ENCODE data around the gene KIF23.

KIF23 gene

DNA sequence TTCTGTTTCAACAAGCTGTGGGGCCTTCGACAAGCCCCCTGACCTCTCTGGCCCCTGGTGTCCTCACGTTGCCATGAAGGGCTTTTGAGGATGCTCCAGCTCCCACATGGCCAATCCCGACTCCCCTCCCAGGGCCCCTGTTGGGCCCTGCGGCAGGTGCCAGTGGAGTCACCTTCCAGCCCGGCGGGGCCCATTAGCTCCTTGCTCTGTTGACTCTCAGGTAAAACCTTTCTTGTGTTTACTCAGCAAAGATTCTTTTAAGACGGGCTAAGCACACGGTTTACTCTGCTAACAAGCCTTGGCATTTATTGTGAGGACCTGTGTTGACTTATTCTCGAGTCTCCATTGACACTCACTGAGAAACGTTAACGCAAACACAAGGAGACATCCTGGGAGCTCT lies 53.5 kb downstream of the KIF23 start:
- peak overlapping the region; percentile 55 for H3K9ac ChIP-seq
- H4K20me1 ChIP-seq (ENCODE audit: insufficient read depth), result no peaks in the 10 kb centered on the region
- peak overlapping the region; percentile 22; the same call in 1 of the 2 replicates for H2AFZ ChIP-seq (ENCODE audit: low read depth)
- no peak for TF ChIP-seq CTCF (conservative IDR thresholded peaks at IDR 0.05; ENCODE audit: low read depth, low read length)
- peak overlapping the region; percentile 60 for H3K4me2 ChIP-seq
- H3K27ac ChIP-seq, result peak overlapping the region; percentile 90
- H3K36me3 ChIP-seq (ENCODE audit: insufficient read depth), result no peaks in the 10 kb centered on the region
- peaks cover 43% of the 10 kb centered on the region for H3K4me1 ChIP-seq (ENCODE audit: low read depth, poor library complexity, severe bottlenecking)
- no peaks in the 10 kb centered on the region for H3K27me3 ChIP-seq (ENCODE audit: insufficient read depth, low read depth)
- no peaks in the 10 kb centered on the region for H3K79me2 ChIP-seq (ENCODE audit: insufficient read depth, low read depth)
- H3K4me3 ChIP-seq (IDR thresholded peaks at IDR 0.05; ENCODE audit: insufficient read depth, low read depth, low read length), result no peak overlapping the region

DNA sequence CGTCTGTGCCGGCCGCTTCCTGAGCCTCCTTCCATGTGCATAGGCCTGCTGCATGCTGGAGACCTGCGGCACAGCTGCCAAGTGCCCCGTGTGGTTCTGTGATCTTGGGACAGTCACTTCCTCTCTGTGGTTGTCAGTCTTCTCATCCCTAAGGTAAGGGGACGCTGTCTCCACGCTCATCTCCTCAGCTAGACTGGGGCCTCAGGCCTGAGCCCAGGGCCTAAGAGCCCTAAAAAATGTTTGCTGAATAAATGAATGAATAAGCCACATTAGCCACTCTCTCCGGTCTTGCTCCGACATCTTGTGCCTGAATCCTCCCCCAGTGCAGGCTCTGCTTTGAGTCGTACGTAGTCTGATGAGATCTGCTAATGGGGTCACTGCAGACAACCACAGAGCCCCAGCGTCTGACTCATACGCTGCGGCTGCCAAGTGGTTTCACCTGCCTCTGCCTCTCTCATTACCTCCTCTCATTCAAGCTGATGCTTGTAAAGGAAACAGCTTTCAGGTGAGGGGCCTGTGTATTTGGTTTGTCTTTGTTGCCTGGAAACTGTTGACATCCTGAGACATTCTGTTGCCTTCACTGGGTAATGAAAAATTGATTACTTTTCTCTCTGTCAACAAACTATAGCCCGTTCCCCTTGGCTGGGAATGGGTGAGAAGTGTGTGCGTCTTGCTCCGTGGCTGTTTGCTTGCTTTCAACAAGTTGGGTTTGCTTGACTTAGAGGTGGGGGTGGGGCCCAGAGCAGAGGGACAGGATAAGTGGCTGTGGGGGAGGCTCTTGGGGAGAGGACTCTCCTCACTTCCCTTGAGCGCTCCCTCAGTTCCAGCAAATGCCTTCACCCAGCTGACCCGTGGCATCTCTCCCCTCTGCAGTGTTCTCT lies 54.3 kb downstream of the KIF23 start:
- H2AFZ ChIP-seq (ENCODE audit: low read depth), result peak overlapping the region; percentile 22; the same call in 1 of the 2 replicates
- H3K27me3 ChIP-seq (ENCODE audit: insufficient read depth, low read depth), result no peaks in the 10 kb centered on the region
- no peaks in the 10 kb centered on the region for H4K20me1 ChIP-seq (ENCODE audit: insufficient read depth)
- TF ChIP-seq CTCF (conservative IDR thresholded peaks at IDR 0.05; ENCODE audit: low read depth, low read length), result no peak
- peaks cover 38% of the 10 kb centered on the region for H3K4me1 ChIP-seq (ENCODE audit: low read depth, poor library complexity, severe bottlenecking)
- H3K79me2 ChIP-seq (ENCODE audit: insufficient read depth, low read depth), result no peaks in the 10 kb centered on the region
- no peak overlapping the region for H3K4me3 ChIP-seq (IDR thresholded peaks at IDR 0.05; ENCODE audit: insufficient read depth, low read depth, low read length)
- peak overlapping the region; percentile 90 for H3K27ac ChIP-seq
- H3K9ac ChIP-seq, result peak overlapping the region; percentile 55
- no peaks in the 10 kb centered on the region for H3K36me3 ChIP-seq (ENCODE audit: insufficient read depth)
- peak overlapping the region; percentile 60 for H3K4me2 ChIP-seq

GRCh38 chr15:69469467-69470201 lies 55.5 kb downstream of the KIF23 start:
- no peak for TF ChIP-seq CTCF (conservative IDR thresholded peaks at IDR 0.05; ENCODE audit: low read depth, low read length)
- H3K4me2 ChIP-seq, result peak overlapping the region; percentile 60; the same call in 1 of the 2 replicates
- H3K4me1 ChIP-seq (ENCODE audit: low read depth, poor library complexity, severe bottlenecking), result peaks cover 36% of the 10 kb centered on the region

GRCh38 chr15:69472046-69472445 lies 57.9 kb downstream of the KIF23 start:
- no peaks in the 10 kb centered on the region for H3K36me3 ChIP-seq (ENCODE audit: insufficient read depth)
- no peak overlapping the region for H3K27ac ChIP-seq
- no peaks in the 10 kb centered on the region for H4K20me1 ChIP-seq (ENCODE audit: insufficient read depth)
- no peak overlapping the region for H3K4me2 ChIP-seq
- no peak overlapping the region for H3K4me3 ChIP-seq (IDR thresholded peaks at IDR 0.05; ENCODE audit: insufficient read depth, low read depth, low read length)
- TF ChIP-seq CTCF (conservative IDR thresholded peaks at IDR 0.05; ENCODE audit: low read depth, low read length), result no peak
- H3K79me2 ChIP-seq (ENCODE audit: insufficient read depth, low read depth), result no peaks in the 10 kb centered on the region
- no peak overlapping the region for H3K9ac ChIP-seq
- no peaks in the 10 kb centered on the region for H3K27me3 ChIP-seq (ENCODE audit: insufficient read depth, low read depth)
- peaks cover 27% of the 10 kb centered on the region for H3K4me1 ChIP-seq (ENCODE audit: low read depth, poor library complexity, severe bottlenecking)
- no peak overlapping the region for H2AFZ ChIP-seq (ENCODE audit: low read depth)

More at GRCh38 chr15:69469467-69470201, 55.5 kb downstream of the KIF23 start:
- Histone ChIP-seq H3K9ac (peak overlapping the region; percentile 55; the same call in 1 of the 2 replicates), H3K4me3 (IDR thresholded peaks at IDR 0.05; ENCODE audit: insufficient read depth, low read depth, low read length) (no peak overlapping the region), H4K20me1 (ENCODE audit: insufficient read depth) (no peaks in the 10 kb centered on the region), H3K27ac (peak overlapping the region; percentile 90), H3K27me3 (ENCODE audit: insufficient read depth, low read depth) (no peaks in the 10 kb centered on the region), H3K79me2 (ENCODE audit: insufficient read depth, low read depth) (no peaks in the 10 kb centered on the region), H2AFZ (ENCODE audit: low read depth) (no peak overlapping the region), H3K36me3 (ENCODE audit: insufficient read depth) (no peaks in the 10 kb centered on the region)
